Activated CD4-positive, alpha-beta memory T cell treated with anti-CD3 and anti-CD28 coated beads for 36 hours (primary cell): Measurements from ENCODE around the gene ZNF354C. TPM values are rescaled to one million over a fixed set of nuclear protein-coding genes. Genes with fewer than 3 reads are reported as not detected.

Experiments used
- CTCF ChIA-PET: fragments of 350-600 bp; sonication (Branson Sonifier 250); formaldehyde crosslinking; loops from one replicate; lab custom pipeline; 2021; ENCODE audit warnings: antibody characterized with exemption, inconsistent platforms; lab: Charles Lee
- POLR2A ChIA-PET: fragments of 350-600 bp; sonication (Branson Sonifier 250); formaldehyde crosslinking; loops from one replicate; lab custom pipeline; 2021; ENCODE audit warnings: antibody characterized with exemption; lab: Charles Lee
- DNase-seq: peaks from one replicate; pipeline ENCODE4 v3.0.0-alpha.2; 2020
- H3K27ac Mint-ChIP-seq: one replicate; pipeline ENCODE4 v1.8.0; 2021; ENCODE audit warnings: mixed read lengths
- H3K27me3 Mint-ChIP-seq: one replicate; pipeline ENCODE4 v1.8.0; 2021; ENCODE audit warnings: mixed read lengths
- H3K36me3 Mint-ChIP-seq: one replicate; pipeline ENCODE4 v1.8.0; 2021; ENCODE audit warnings: mixed read lengths
- H3K4me1 Mint-ChIP-seq: one replicate; pipeline ENCODE4 v1.8.0; 2021; ENCODE audit warnings: low read depth, mixed read lengths
- H3K4me3 Mint-ChIP-seq: one replicate; pipeline ENCODE4 v1.8.0; 2021; ENCODE audit warnings: mild to moderate bottlenecking, mixed read lengths
- H3K9me3 Mint-ChIP-seq: one replicate; pipeline ENCODE4 v1.8.0; 2021; ENCODE audit warnings: mixed read lengths
- intact Hi-C: fragments of 100-400 bp; cut with micrococcal nuclease; formaldehyde crosslinking; loops from one replicate; pipeline ENCODE4 v1.15.1; 2023
- total RNA-seq, 2 experiments: library from RNA; stranded (reverse); gene quantifications; one replicate each; pipeline ENCODE4 v1.2.3, GENCODE V29; 2021

The ZNF354C gene
- total RNA-seq, 2 experiments from 2014 or later = 5.9 to 6.0 TPM

- Mint-ChIP-seq H3K27me3 (peaks cover 1% of the 10 kb centered on the region), H3K4me3 (no peak overlapping the region), H3K27ac (no peak overlapping the region), H3K9me3 (no peaks in the 10 kb centered on the region), H3K4me1 (no peaks in the 10 kb centered on the region), H3K36me3 (no peaks in the 10 kb centered on the region)
- POLR2A ChIA-PET = interaction anchor here (0.7 kb wide), 1 partner anchor 9 kb away, joined by 3 read pairs; no protein-coding TSS in a partner anchor
- CTCF ChIA-PET = no interaction called here
- DNase-seq = peak; percentile 3
- intact Hi-C loops = no loop called here
These were observed 64.9 kb downstream of the ZNF354C start for GRCh38 chr5:179124853-179125788.

GRCh38 chr5:179125789-179126505 is 65.8 kb downstream of the ZNF354C start:
- H3K27me3 Mint-ChIP-seq = peaks cover 1% of the 10 kb centered on the region
- POLR2A ChIA-PET = interaction anchor here (0.7 kb wide), 1 partner anchor 10 kb away, joined by 3 read pairs; no protein-coding TSS in a partner anchor
- no peaks in the 10 kb centered on the region for H3K36me3 Mint-ChIP-seq
- H3K9me3 Mint-ChIP-seq = no peaks in the 10 kb centered on the region
- no peaks in the 10 kb centered on the region for H3K4me1 Mint-ChIP-seq
- CTCF ChIA-PET = no interaction called here
- no peak overlapping the region for H3K4me3 Mint-ChIP-seq
- no peak overlapping the region for H3K27ac Mint-ChIP-seq
- DNase-seq = peak; percentile 5
- intact Hi-C loops = no loop called here

- POLR2A ChIA-PET = no interaction called here
- CTCF ChIA-PET = no interaction called here
- Mint-ChIP-seq H3K9me3 (no peaks in the 10 kb centered on the region), H3K36me3 (no peaks in the 10 kb centered on the region), H3K4me1 (no peaks in the 10 kb centered on the region), H3K27ac (no peak overlapping the region), H3K27me3 (peaks cover 1% of the 10 kb centered on the region), H3K4me3 (no peak overlapping the region)
- DNase-seq = no peak
- intact Hi-C loops = no loop called here
These were observed 66.4 kb downstream of the ZNF354C start for GRCh38 chr5:179126506-179126991.

GRCh38 chr5:179127136-179128040 is 67.2 kb downstream of the ZNF354C start:
- intact Hi-C loops = no loop called here
- Mint-ChIP-seq H3K27ac (no peak overlapping the region), H3K4me3 (no peak overlapping the region), H3K27me3 (peaks cover 1% of the 10 kb centered on the region), H3K36me3 (no peaks in the 10 kb centered on the region), H3K9me3 (no peaks in the 10 kb centered on the region), H3K4me1 (no peaks in the 10 kb centered on the region)
- POLR2A ChIA-PET = no interaction called here
- DNase-seq = no peak
- CTCF ChIA-PET = no interaction called here

- no peak overlapping the region for H3K4me3 Mint-ChIP-seq
- H3K36me3 Mint-ChIP-seq = no peaks in the 10 kb centered on the region
- peaks cover 1% of the 10 kb centered on the region for H3K27me3 Mint-ChIP-seq
- no peaks in the 10 kb centered on the region for H3K9me3 Mint-ChIP-seq
- intact Hi-C loops = no loop called here
- no peaks in the 10 kb centered on the region for H3K4me1 Mint-ChIP-seq
- DNase-seq = no peak
- no peak overlapping the region for H3K27ac Mint-ChIP-seq
- ChIA-PET CTCF (no interaction called here), POLR2A (no interaction called here)
These were observed 67.8 kb downstream of the ZNF354C start for GRCh38 chr5:179128041-179128365.

GRCh38 chr5:179128976-179129375 is 68.8 kb downstream of the ZNF354C start:
- H3K4me1 Mint-ChIP-seq = no peaks in the 10 kb centered on the region
- no peak overlapping the region for H3K27ac Mint-ChIP-seq
- no peak overlapping the region for H3K4me3 Mint-ChIP-seq
- no peaks in the 10 kb centered on the region for H3K36me3 Mint-ChIP-seq
- CTCF ChIA-PET = no interaction called here
- intact Hi-C loops = no loop called here
- no peak for DNase-seq
- peaks cover 1% of the 10 kb centered on the region for H3K27me3 Mint-ChIP-seq
- H3K9me3 Mint-ChIP-seq = no peaks in the 10 kb centered on the region
- POLR2A ChIA-PET = no interaction called here

GRCh38 chr5:179129607-179130071 is 69.5 kb downstream of the ZNF354C start:
- Mint-ChIP-seq H3K27me3 (peaks cover 1% of the 10 kb centered on the region), H3K4me3 (no peak overlapping the region), H3K4me1 (no peaks in the 10 kb centered on the region), H3K27ac (no peak overlapping the region), H3K9me3 (no peaks in the 10 kb centered on the region), H3K36me3 (no peaks in the 10 kb centered on the region)
- POLR2A ChIA-PET = no interaction called here
- CTCF ChIA-PET = no interaction called here
- intact Hi-C loops = no loop called here
- no peak for DNase-seq

GRCh38 chr5:179130101-179130681 is 70.0 kb downstream of the ZNF354C start:
- H3K27ac Mint-ChIP-seq = no peak overlapping the region
- H3K4me3 Mint-ChIP-seq = no peak overlapping the region
- no peaks in the 10 kb centered on the region for H3K4me1 Mint-ChIP-seq
- no peaks in the 10 kb centered on the region for H3K36me3 Mint-ChIP-seq
- ChIA-PET CTCF (no interaction called here), POLR2A (no interaction called here)
- intact Hi-C loops = no loop called here
- H3K9me3 Mint-ChIP-seq = no peaks in the 10 kb centered on the region
- H3K27me3 Mint-ChIP-seq = peaks cover 1% of the 10 kb centered on the region
- DNase-seq = no peak

GRCh38 chr5:179131321-179131835 is 71.2 kb downstream of the ZNF354C start:
- no peaks in the 10 kb centered on the region for H3K9me3 Mint-ChIP-seq
- intact Hi-C loops = no loop called here
- DNase-seq = no peak
- peaks cover 1% of the 10 kb centered on the region for H3K27me3 Mint-ChIP-seq
- H3K27ac Mint-ChIP-seq = no peak overlapping the region
- ChIA-PET POLR2A (no interaction called here), CTCF (no interaction called here)
- no peak overlapping the region for H3K4me3 Mint-ChIP-seq
- no peaks in the 10 kb centered on the region for H3K36me3 Mint-ChIP-seq
- no peaks in the 10 kb centered on the region for H3K4me1 Mint-ChIP-seq

GRCh38 chr5:179131886-179132585 is 71.9 kb downstream of the ZNF354C start:
- H3K4me3 Mint-ChIP-seq = no peak overlapping the region
- H3K4me1 Mint-ChIP-seq = no peaks in the 10 kb centered on the region
- ChIA-PET POLR2A (no interaction called here), CTCF (no interaction called here)
- intact Hi-C loops = no loop called here
- no peaks in the 10 kb centered on the region for H3K9me3 Mint-ChIP-seq
- no peak overlapping the region for H3K27ac Mint-ChIP-seq
- H3K36me3 Mint-ChIP-seq = no peaks in the 10 kb centered on the region
- DNase-seq = no peak
- H3K27me3 Mint-ChIP-seq = no peaks in the 10 kb centered on the region
